Fibroblast of lung (primary cell): ENCODE results near the gene SULF2.

Experiments
- CTCF ChIP-seq, 2 donors: IDR thresholded peaks in 1 of 2; conservative IDR thresholded peaks in 1 of 2; 1 replicate in 1 of 2; 2 replicates in 1 of 2; pipeline ENCODE4 v1.5.1; 2011 to 2012; ENCODE audit warnings: low read length in 2 of 2, control low read depth in 1 of 2, inconsistent platforms in 1 of 2, low read depth in 1 of 2, mild to moderate bottlenecking in 1 of 2
- EZH2 ChIP-seq: IDR thresholded peaks from 2 replicates; pipeline ENCODE4 v1.5.1; 2012; ENCODE audit warnings: low read length, control low read depth, mild to moderate bottlenecking; ENCODE audit errors: missing control alignments

- no peak for TF ChIP-seq CTCF (conservative IDR thresholded peaks at IDR 0.05 in 1 of 2, IDR thresholded peaks at IDR 0.05 in 1 of 2; ENCODE audit: low read depth in 1 of 2, low read length in 2 of 2)
- no peak for TF ChIP-seq EZH2
Observed at GRCh38 chr20:47717421-47717820, 67.9 kb downstream of the SULF2 start.
